ENCODE results near the gene ELP1.
"Not testable (repeated sequence)": the region's sequence is repeated elsewhere in the genome, so short reads cannot be mapped to it uniquely, and the experiment has no call there.

Gene ELP1

DNA sequence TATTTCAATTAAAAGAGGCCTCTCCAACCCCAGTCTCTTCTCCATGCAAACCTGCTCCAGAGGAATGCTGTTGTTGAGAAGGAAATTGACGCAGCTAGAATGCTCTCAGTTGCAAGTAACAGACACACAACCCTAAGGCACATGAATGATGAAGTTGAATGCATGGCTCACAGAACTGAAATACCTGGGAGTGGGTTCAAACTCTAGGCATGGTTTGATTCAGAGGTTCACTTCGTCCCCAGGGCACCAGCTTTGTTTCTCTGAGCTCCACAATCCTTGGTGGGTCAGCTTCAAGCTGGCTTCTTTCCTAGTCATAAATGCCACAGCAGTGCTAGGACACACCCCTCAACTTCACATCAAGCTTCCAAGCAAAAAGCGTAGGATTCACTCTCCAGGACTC is 82.8 kb downstream of the ELP1 start:
- no peak for DNase-seq

- no peak for DNase-seq
Observed at GRCh38 chr9:108850293-108850897, 83.5 kb downstream of the ELP1 start.

DNA sequence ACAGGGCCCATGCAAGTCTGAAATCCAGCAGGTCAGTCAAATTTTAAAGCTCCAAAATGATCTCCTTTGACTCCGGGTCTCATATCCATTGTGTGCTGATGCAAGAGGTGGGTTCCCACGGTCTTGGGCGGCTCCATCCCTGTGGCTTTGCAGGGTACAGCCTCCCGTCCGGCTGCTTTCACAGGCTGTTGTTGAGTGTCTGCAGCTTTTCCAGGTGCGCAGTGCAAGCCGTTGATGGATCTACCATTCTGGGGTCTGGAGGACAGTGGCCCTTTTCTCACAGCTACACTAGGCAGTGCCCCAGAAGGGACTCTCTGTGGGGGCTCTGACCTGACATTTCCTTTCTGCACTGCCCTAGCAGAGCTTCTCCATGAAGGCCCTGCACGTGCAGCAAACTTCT is 85.6 kb downstream of the ELP1 start:
- not testable (repeated sequence) for DNase-seq

GRCh38 chr9:108845947-108846346 is 88.0 kb downstream of the ELP1 start:
- DNase-seq: no peak

DNA sequence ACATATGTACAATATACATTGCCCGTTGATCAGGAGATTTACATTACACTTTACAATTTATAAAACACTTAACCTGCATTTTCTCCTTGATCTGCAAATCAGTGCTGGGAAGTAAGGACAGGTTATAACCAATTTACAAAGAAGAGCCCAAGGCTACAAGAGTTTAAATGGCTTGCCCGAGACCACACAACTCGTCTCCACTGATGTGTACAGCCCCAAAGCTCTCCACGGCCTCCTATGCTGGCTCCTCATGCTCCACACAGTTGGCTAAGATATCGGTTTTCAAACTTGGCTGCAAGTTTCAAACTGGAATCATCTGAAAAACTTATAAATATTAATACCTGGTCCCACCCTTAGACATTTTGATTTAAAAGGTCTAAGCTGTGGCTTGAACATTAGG is 88.4 kb downstream of the ELP1 start:
- DNase-seq: no peak

DNA sequence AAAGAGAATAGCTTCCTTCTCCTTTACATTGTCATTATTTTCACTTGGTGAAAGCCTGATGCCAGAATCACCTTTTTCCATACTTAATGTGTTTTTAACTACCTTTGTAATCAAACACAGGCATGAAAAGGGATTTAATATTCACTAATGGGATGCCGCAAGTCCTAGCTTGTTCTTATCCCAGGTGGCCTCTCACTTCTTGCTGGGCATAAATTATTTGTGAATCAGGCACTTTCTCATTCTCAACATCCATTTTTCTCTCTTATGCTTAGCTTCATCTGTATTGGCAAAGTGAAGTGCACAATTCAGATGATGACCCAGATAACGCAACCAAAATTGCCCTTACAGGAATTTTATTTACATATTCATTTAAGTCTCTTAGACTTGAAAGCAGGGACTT is 89.1 kb downstream of the ELP1 start:
- no peak for DNase-seq

GRCh38 chr9:108844391-108844790 is 89.5 kb downstream of the ELP1 start:
- DNase-seq: no peak

GRCh38 chr9:108842610-108843295 is 91.2 kb downstream of the ELP1 start:
- DNase-seq: no peak

DNA sequence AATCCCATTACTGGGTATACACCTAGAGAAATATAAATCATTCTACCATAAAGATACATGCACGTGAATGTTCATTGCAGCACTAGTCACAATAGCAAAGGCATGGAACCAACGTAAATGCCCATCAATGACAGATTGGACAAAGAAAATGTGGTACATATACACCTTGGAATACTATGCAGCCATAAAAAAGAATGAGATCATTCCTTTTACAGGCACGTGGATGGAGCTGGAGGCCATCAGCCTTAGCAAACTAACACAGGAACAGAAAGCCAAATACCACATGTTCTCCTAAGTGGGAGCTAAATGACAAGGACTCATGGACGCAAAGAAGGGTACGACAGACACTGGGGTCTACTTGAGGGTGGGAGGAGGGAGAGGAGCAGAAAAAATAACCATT is 94.4 kb downstream of the ELP1 start:
- DNase-seq: not testable (repeated sequence)

GRCh38 chr9:108838017-108838416 is 95.9 kb downstream of the ELP1 start:
- no peak for DNase-seq

GRCh38 chr9:108837530-108837929 is 96.4 kb downstream of the ELP1 start:
- no peak for DNase-seq

GRCh38 chr9:108836781-108837180 is 97.1 kb downstream of the ELP1 start:
- no peak for DNase-seq

GRCh38 chr9:108836319-108836718 is 97.6 kb downstream of the ELP1 start:
- DNase-seq: no peak

- no peak for DNase-seq
Observed at GRCh38 chr9:108835831-108836230, 98.1 kb downstream of the ELP1 start.

DNA sequence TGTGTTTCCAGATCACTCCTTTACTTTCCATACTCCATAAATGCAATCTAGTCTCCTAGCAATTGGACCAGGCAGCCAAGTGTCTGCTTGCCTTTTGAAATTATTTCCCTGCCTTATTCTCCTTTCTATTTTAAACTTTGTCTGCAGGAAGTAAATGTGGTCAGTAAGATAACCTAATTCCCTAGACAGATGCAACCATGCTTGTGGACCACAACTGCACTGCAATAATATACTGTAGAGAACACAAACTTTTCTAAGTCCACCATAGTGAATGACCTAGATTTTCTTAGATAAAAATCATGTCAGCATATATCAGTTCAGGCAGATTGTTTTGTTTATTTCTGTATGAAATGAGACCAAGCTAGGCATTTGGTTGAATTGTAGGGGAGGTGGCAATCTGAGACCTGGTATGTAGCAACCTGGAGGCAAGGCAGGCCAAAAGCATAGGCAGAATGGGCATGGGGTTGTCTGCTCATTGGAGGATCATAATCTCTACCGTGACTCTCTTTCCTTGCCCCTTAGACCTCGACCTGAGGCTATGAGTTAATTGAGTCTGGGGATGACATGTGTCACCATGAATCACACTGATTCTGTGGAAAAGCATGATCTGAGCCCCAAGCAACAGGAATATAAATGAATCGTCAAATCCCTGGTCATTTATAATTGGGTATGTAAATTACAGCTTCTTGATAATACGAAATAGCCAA is 98.8 kb downstream of the ELP1 start:
- no peak for DNase-seq

GRCh38 chr9:108832179-108832500 is 101.8 kb downstream of the ELP1 start:
- DNase-seq: no peak

GRCh38 chr9:108831496-108832178 is 102.3 kb downstream of the ELP1 start:
- no peak for DNase-seq

GRCh38 chr9:108830272-108830671 is 103.7 kb downstream of the ELP1 start:
- no peak for DNase-seq

DNA sequence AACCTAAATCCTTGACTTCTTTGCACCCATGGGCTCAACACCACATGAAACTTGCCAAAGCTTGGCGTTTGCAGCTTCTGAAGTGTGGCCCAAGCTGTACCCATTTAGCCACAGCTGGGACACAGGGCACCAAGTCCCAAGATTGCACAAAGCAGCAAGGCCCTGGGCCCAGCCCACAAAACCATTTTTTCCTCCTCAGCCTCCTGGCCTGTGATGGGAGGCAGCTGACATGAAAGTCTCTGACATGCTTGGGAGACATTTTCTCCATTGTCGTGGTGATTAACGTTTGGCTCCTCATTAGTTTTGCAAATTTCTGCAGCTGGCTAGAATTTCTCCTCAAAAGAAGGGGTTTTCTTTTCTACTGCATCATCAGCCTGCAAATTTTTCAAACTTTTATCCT is 110.1 kb downstream of the ELP1 start:
- no peak for DNase-seq

Data from GOT3 (cell line).